Uterus (tissue), 4 donors: ENCODE results near the gene ADISSP. TPM values are rescaled to one million over a fixed set of nuclear protein-coding genes. Genes with fewer than 3 reads are reported as not detected.

Experiments
- DNase-seq, 2 donors: peaks; one replicate each; pipeline ENCODE4 v3.0.0-alpha.2; 2019 to 2020
- H3K27ac ChIP-seq, 2 donors: fragments of 200-600 bp; sonication (generic); 1 replicate in 1 of 2; 2 replicates in 1 of 2; pipeline ENCODE4 v1.5.1; 2016 to 2018
- H3K27me3 ChIP-seq, 2 donors: fragments of 200-600 bp; sonication (generic); one replicate each; pipeline ENCODE4 v1.5.1; 2018 to 2019; ENCODE audit warnings: control low read depth in 1 of 2
- H3K36me3 ChIP-seq, 2 donors: fragments of 200-600 bp; sonication (generic); one replicate each; pipeline ENCODE4 v1.5.1; 2019; ENCODE audit warnings: control low read depth in 1 of 2
- H3K4me1 ChIP-seq, 2 donors: fragments of 200-600 bp; sonication (generic); one replicate each; pipeline ENCODE4 v1.5.1; 2018 to 2019; ENCODE audit warnings: control low read depth in 1 of 2
- H3K4me3 ChIP-seq, 2 donors: fragments of 200-600 bp; sonication (generic); 1 replicate in 1 of 2; 2 replicates in 1 of 2; pipeline ENCODE4 v1.5.1; 2018 to 2019; ENCODE audit warnings: mild to moderate bottlenecking in 1 of 2
- H3K9me3 ChIP-seq, 2 donors: fragments of 200-600 bp; sonication (generic); one replicate each; pipeline ENCODE4 v1.5.1; 2019; ENCODE audit warnings: control low read depth in 1 of 2
- CTCF ChIP-seq, 4 experiments: fragments of 200-600 bp in 2 of 4; fragments of 450-650 bp in 2 of 4; sonication (generic) in 2 of 4; IDR thresholded peaks; one replicate each; pipeline ENCODE4 v1.5.1; 2016 to 2019; ENCODE audit warnings: antibody characterized with exemption in 4 of 4, mild to moderate bottlenecking in 2 of 4, moderate library complexity in 1 of 4
- POLR2A ChIP-seq, 2 donors: fragments of 450-650 bp; IDR thresholded peaks; one replicate each; pipeline ENCODE4 v1.6.1; 2016; ENCODE audit warnings: antibody characterized with exemption in 2 of 2, mild to moderate bottlenecking in 1 of 2, moderate library complexity in 1 of 2
- intact Hi-C: fragments of 100-400 bp; cut with DNase I; formaldehyde crosslinking; loops from one replicate; pipeline ENCODE4 v1.15.1; 2023; ENCODE audit warnings: low total_unique reads
- total RNA-seq, 4 donors: library from RNA; depleted of rRNA in 3 of 4; stranded (reverse); fragments of >200 nt in 3 of 4; gene quantifications; one replicate each; pipeline versions ENCODE4 v1.1.0 to v1.2.4, GENCODE V29; 2014 to 2023
- donor health status: DM: yes; HTN: yes; CAD: no.

ADISSP gene
- total RNA-seq, 4 donors from 2014 or later: 4.1 to 45.9 (median 34.8) TPM

- H3K27ac ChIP-seq: peak overlapping the region; percentile 62 to 85
- no peak for DNase-seq
Observed at GRCh38 chr20:3787324-3788014, 19.9 kb upstream of the ADISSP start.

GRCh38 chr20:3786665-3787323, 19.2 kb upstream of the ADISSP start, which contains the start of gene CENPB:
TSS of gene CENPB (minus strand) at chr20:3786740. CDS start at chr20:3786483, 257 bp downstream.
- Histone ChIP-seq H3K4me3 (peak within 1 kb of the TSS; percentile 26 to 69), H3K27me3 (no peaks in the 10 kb centered on the region), H3K4me1 (peaks cover 4 to 18% of the 10 kb centered on the region in 2 donors), H3K36me3 (no peaks in the 10 kb centered on the region), H3K9me3 (no peaks in the 10 kb centered on the region), H3K27ac (peak within 1 kb of the TSS; percentile 84 to 85)
- TF ChIP-seq POLR2A (IDR thresholded peaks at IDR 0.05): peak in 1 of 2 donors; percentile 34
- TF ChIP-seq CTCF (IDR thresholded peaks at IDR 0.05): peak; percentile 61 to 96 (median 89)
- DNase-seq: peak; percentile 84 to 92
- intact Hi-C loops: loop anchor here (5.0 kb wide), 1 partner anchor 36 kb away; the partner anchor contains the start of gene AP5S1

More at GRCh38 chr20:3787324-3788014, 19.9 kb upstream of the ADISSP start:
- Histone ChIP-seq H3K4me3 (peak overlapping the region; percentile 26 to 37), H3K36me3 (no peaks in the 10 kb centered on the region), H3K9me3 (no peaks in the 10 kb centered on the region), H3K27me3 (no peaks in the 10 kb centered on the region), H3K4me1 (peaks cover 4 to 18% of the 10 kb centered on the region in 2 donors)
- intact Hi-C loops: loop anchor here (5.0 kb wide), 1 partner anchor 35 kb away; the partner anchor contains the start of gene AP5S1
- TF ChIP-seq POLR2A (IDR thresholded peaks at IDR 0.05): no peak
- TF ChIP-seq CTCF (IDR thresholded peaks at IDR 0.05): no peak

GRCh38 chr20:3786126-3786484, 18.6 kb upstream of the ADISSP start:
- no peaks in the 10 kb centered on the region for H3K27me3 ChIP-seq
- intact Hi-C loops: loop anchor here (5.0 kb wide), 1 partner anchor 36 kb away; the partner anchor contains the start of gene AP5S1
- TF ChIP-seq CTCF (IDR thresholded peaks at IDR 0.05) (no peak), POLR2A (IDR thresholded peaks at IDR 0.05) (no peak)
- peak in 1 of 2 donors; percentile 54 for DNase-seq
- no peaks in the 10 kb centered on the region for H3K36me3 ChIP-seq
- H3K9me3 ChIP-seq: no peaks in the 10 kb centered on the region
- peaks cover 4 to 20% of the 10 kb centered on the region in 2 donors for H3K4me1 ChIP-seq
- H3K27ac ChIP-seq: peak overlapping the region; percentile 84 to 85
- peak overlapping the region; percentile 24 to 69 for H3K4me3 ChIP-seq

- TF ChIP-seq POLR2A (IDR thresholded peaks at IDR 0.05) (no peak), CTCF (IDR thresholded peaks at IDR 0.05) (no peak)
- no peaks in the 10 kb centered on the region for H3K9me3 ChIP-seq
- intact Hi-C loops: loop anchor here (5.0 kb wide), 1 partner anchor 37 kb away; the partner anchor contains the start of gene AP5S1
- H3K4me1 ChIP-seq: peaks cover 4 to 23% of the 10 kb centered on the region in 2 donors
- no peaks in the 10 kb centered on the region for H3K27me3 ChIP-seq
- no peak for DNase-seq
- H3K27ac ChIP-seq: peak overlapping the region; percentile 84 to 85
- H3K4me3 ChIP-seq: peak overlapping the region; percentile 24 to 69
- no peaks in the 10 kb centered on the region for H3K36me3 ChIP-seq
Observed at GRCh38 chr20:3785240-3786125, 17.9 kb upstream of the ADISSP start.
